Cerebellar nuclear complex (tissue), 1 donor: ENCODE measurements around the gene DTX1.

ENCODE experiments used
- DNase-seq, 2 experiments: peaks; one replicate each; lab custom pipeline; 2025; lab: John Stamatoyannopoulos, UW

The DTX1 gene

DNA sequence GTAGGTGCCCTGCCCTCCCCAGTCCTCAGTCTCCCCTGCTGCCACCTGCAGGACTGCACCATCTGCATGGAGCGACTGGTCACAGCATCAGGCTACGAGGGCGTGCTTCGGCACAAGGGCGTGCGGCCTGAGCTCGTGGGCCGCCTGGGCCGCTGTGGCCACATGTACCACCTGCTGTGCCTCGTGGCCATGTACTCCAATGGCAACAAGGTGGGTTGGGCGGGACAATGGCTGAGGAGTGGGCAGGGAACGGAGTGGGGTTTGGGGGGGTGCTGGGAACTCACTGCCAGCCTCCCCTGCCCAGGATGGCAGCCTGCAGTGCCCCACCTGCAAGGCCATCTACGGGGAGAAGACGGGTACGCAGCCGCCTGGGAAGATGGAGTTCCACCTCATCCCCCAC is 38.2 kb downstream of the DTX1 start:
- no peak for DNase-seq

DNA sequence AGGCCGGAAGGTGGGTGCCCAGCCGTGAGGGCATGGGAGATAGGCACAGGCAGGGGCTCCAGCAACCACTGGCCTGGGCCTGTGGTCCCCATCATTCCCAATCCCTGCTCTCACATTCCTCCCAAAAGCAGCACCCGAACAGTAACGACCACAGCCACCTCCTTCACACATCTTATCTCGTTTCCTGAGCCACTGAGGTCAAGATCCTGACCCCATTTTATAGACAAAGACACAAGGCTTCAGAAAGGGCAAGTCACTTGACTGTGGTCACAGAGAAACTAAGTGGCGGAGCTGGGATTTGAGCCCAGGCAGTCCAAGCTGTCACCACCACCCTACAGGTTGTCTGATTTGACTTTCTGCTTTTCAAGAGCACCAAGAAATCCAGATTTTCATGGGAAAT is 38.9 kb downstream of the DTX1 start:
- DNase-seq = no peak

DNA sequence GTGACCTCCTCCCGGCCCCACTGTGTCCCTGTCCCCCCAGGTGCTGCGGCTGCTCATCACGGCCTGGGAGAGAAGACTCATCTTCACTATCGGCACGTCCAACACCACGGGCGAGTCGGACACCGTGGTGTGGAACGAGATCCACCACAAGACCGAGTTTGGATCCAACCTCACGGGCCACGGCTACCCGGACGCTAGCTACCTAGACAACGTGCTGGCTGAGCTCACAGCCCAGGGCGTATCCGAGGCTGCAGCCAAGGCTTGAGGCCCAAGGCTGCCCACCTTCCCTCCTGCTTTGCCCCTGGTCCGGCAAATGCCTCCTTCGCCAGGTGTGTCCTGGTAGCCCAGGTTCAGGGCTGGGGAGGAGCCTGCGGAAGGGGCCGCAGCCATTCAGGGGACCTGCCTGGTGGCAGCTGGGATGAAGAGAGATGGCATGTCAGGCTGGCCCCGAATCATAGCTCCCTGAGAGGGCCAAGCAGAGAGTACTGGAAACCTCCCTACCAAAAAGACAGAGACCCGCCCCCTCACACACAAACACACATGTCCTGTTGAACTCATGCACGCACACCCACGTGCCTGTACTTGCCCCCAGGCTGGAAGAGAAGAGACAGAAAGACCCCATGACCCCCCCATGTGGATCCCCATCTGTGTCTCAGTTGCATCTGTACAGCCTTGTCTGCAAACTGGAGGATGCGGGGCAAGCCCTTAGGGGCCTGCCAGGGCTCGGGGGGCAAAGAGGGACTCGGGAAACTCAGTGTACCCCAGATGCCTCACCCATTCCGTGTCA is 40.3 kb downstream of the DTX1 start:
- DNase-seq = no peak

DNA sequence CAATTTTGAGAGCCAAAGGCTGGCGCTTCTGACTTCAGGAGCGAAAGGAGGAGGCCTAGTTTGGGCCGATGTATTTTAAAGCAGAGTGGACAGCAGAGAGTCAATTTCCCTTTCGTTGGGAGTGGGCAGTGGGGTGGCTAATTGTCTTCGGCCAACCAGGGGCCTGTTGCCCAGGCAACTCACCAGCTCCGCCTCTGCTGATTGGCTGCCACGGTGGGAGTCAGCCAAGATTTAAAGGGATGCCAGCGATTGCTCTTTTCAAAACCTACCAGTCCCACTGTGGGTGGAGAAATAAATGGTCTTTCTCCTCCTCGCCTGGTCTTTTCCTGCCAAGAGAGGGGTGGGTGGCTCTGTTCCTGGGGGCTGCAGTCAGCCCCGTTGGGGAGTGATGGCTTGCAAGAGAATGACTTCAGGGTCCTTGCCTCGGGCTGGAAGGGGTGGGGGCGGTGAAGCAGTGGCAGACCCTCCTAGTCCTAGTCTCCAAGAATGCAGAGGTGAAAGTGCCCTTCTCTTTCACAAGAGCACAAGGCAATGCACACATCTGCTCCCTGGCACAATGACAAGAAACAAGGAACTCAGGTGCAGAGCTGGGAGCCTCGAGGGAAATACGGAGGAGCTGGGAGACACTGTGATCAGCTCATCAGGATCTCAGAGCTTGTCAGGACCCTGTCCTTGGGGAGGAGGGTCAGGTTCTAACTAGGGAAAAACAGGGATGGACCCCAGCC is 41.3 kb downstream of the DTX1 start:
- DNase-seq = peak; percentile 28 to 87

DNA sequence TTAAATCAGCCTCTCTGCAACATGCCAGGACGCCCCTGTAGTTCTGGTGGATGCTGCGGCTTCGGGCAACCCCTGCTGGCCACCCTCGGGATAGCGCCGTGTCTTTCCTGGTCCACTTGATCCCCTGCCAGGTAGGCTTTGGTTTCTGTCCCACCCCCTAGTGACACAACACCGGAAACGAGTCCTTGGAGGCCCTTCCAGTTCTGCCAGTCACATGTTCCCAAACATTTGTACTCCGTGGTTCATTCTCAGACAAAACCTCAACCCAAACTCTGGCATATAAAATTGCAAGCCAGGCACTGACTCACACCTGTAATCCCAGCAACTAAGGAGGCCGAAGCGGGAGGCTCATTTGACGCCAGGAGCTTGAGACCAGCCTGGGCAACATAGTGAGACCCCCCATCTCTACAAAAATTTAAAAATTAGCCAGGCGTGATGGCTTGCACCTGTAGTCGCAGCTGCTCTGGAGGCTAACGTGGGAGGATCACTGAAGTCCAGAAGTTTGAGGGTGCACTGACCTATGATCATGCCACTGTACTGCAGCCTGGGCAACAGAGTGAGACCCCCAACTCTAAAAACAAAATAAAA is 42.0 kb downstream of the DTX1 start:
- peak; percentile 31 to 71 for DNase-seq

DNA sequence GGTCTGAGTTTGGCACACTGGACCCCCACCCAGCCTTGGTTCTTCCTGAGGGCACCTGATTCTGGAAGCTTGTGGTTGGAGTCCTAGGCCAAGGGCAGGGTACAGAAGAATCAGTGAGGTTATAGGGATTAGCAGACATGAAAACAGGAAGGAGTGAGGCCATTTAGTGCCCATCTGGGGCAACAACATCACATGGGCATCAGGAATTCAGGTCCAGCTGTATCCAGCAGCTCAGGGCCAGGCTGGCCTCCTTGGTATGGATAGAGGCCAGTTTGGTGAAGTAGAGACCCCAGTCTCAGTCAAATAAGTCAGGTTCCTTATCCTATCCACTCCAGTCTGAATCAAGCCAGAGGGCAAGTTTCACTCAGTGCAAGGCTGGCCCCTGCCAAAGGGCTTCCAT is 42.8 kb downstream of the DTX1 start:
- no peak for DNase-seq

DNA sequence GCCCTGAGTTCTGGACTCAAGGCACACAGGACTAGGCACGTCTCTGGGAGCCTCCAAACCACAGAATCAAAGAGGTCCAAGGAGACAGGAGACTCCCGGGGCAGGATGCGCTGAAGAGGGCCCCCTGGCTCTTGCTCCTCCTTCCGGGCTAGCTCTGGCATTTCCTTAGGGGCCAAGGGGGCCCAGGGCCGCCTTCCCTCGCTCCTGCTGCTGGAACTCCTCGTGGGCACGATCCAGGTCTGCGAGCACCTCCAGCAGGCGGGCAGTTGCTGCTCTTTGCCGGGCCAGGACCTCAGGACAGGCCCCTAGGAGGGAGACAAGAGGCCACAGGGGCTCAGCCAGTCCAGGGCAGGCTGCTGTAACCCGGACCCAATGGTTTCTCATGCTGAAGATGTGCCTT is 43.2 kb downstream of the DTX1 start:
- no peak for DNase-seq

DNA sequence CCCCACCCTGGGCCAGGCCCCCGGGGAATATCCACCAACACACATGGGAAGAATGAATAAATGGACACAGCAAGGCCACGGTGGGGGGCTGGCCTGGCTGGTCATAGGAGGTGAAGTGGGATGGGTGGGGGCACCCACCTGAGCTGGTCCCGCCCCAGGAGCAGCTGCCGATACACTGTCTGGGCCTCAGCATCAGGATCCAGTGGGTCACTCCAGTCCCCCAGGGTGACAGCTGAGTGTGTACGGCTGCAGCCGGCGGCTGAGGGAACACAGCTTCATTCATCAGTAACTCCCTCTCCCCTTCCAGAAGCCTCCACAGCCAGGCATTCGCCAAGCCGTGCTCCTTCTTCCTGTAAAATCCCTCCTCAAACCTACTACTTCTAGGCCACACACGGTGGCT is 45.2 kb downstream of the DTX1 start:
- DNase-seq = no peak

DNA sequence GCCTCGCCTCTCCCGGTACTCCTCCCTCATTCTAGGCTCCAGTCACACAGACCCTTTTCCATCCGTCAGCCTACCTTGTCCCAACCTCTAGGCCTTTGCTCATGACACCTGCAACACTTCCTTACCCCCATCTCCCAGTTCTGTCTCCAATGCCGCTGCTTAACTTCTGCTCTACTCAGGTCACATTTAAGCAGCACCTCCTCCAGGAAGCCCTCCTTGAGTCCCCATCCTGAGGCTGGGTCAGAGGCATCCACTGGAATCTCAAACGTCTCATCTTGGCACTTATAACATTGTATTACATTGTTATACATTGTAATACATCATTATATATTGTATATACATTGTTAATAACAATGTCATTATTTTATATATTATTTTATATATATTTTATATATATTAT is 46.3 kb downstream of the DTX1 start:
- DNase-seq = no peak

DNA sequence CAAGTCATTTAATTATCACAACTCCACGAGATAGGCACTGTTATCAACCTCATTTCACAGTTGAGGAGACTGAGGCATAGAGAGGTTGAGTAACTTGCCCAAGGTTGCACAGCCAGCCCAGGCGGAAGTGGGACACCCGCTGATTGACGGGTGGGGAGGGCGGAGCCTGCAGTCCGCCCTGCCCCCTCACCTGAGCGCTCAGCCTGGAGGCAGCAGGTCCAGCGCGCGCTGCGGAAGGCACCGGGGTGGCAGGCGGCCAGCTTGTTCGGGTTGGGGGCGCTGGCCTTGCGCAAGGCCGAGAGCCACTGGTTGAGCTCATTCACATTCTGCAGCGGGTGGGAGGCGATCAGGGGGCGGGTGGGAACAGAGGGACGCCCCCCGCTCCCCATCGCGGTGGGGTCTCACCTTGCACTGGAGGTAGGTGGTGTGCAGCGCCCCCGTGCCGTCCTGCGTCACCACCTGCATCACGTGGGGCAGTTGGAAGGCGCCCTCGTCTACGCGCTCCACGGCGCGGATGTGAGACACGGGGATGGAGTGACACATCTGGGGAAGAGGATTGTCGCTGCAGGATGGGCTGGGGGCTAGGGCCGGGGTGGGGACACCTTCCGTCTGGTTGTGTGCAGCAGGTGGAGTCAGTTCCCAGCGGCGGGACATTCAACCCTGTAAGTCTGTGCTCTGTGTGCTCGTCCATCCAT is 47.4 kb downstream of the DTX1 start:
- no peak for DNase-seq

DNA sequence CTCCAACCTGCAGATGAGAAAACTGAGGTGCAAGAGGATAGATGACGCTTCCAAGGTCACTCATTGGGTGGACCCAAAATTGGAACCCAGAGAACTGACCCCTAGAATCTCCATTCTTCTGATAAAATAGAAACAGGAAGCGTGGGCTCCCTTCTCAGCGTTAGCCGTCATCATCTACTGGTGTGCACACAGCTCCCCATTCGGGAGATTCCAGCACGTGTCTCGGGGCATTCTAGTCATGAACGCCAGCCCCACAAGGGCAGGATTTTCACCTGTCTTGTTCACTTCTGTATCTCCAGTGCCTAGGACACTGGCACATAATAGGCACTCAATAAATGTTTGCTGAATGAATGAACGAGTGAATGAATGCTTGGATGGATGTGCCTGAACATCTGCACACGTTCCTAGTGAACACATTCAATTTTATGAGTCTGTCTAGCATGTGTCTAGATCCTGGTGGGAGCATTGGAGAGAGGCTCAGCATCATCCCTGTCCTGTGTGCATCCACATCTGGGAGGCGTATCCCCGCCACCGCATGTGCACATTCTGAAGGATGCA is 48.5 kb downstream of the DTX1 start:
- no peak for DNase-seq

DNA sequence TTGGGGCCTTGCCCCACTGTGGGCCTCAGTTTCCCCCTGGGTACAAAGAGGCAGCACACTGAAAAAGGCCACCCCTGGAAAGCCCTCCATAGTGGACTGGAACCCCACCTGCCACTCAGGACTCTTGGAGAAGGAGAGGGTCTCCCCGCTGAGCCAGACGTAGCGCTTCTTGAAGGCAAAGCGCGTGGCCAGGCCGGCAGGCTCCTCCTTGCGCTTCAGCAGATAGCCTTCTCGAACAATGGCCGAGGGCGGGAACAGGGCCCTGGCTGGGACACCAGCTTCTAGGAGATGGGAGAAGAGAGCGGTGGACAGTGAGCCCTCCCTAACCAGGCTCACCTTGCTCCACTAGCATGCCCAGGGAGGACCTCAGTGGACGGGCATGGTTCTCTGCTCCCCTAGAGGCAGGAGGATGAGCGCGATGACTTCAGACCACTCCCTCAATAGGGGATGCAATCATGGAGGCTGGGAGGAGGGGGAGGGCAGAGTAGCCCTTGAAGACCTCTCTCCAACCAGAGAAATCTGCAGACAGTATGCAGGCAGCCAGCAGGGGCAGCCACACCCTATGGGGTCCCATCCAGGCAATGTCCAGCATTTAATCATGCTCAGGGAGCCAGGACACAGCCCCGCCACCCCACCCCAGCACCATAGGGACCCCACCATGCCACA is 49.2 kb downstream of the DTX1 start:
- DNase-seq = no peak

DNA sequence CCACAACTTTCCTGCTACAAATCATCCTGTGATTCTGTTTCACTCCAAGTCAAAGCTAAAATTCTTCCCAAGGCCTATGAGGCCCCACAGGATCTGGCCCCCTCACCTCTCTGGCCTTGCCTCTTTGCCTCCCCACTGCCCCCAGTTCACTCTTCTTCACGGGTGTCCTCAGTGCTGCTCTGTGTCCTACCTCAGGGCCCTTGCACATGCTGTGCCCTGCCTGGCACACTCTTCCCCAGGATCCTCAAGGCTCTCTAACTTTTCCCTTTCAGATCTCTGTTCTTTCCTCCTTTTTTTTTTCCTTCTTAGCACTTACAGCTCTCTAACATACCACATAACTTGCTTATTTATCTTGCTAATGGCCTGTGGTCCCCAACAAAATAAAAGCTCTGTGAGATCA is 49.8 kb downstream of the DTX1 start:
- no peak for DNase-seq

DNA sequence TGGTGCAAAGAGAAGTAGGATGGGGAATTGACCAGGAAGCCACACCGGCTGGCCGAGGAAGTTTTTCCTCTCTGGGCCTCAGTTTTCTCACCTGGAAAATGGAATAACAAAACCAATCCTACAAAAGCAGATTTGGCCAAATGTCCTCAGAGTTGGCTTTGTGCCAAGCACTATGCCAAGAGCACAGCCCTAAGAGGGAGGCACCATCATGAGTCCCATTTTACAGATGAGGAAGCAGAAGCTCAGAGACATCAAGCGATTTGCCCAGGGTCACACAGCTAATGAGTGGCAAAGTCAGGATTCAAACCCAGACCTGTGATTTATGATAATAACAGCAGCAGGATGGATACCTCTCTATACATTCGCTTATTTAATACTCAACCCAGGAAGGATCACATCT is 51.8 kb downstream of the DTX1 start:
- no peak for DNase-seq

DNA sequence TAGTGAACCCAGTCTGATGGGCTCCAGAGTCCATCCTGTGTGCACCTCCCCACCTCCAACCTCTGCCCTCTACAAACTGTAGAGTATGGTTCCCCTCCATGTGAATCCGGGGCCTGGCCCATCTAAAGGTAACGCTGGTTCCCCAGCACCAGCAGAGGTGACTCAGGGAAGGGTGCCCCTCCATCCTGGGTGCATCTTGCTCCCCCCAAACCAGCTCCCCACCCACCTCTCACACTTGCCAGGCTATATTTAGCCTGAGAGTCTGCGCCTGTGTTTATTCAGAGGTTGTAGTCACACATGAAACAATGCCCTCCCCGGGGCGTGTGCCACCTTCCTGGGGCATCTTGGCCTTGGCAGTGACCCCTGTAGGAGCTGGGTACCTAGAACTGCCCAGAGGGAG is 52.8 kb downstream of the DTX1 start:
- DNase-seq = no peak

DNA sequence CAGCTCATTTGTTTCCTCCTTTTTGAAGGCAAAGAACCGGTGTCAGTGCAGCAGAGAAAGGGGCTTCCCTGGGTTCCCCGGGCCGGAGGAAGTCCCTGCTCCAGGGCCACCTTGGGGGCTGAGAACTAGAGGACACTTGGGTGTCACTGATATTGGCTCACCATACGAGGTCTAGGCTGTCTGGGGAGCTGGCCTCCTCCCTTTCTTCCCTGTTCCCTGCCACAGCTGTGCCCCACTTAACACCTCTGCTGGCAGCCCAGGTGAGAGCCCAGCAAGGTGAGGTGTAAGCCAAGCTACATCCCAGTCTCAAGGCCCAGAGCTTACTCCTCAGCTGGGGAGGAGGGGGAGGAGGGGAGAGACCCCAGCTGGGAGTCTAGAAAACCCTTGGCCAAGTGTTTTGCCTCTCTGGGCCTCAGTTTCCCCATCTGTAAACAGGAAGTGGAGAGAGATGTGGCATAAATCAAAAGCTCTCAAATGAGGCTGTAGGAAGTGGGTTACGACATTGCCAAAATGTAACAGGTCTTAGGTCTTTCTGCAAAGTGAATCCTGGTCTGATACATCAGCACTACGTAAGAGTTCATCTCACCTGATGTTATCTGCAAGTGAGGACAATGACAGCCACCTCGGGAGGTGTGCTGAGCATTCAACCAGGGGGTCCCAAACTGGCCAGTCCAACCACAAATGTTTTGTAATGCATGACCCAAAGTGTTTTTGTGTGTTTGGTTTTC is 53.5 kb downstream of the DTX1 start:
- DNase-seq = no peak

DNA sequence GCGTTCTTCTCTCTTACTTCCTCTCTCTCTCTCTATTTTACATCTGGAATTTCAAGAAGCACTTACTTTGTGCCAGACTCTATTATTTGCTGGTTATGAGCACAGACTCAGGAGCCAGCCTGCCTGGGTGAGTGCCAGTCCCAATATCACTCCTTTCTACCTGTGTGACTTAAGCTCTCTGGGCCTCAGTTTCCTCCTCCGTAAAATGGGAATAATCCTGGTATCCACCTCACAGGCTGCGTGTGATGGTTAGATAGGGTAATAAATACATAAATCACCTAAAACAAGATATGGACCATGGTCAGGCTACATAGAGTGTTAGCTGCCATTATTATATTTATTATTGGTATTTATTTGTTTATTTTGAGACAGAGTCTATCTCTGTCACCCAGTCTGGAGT is 54.7 kb downstream of the DTX1 start:
- no peak for DNase-seq

DNA sequence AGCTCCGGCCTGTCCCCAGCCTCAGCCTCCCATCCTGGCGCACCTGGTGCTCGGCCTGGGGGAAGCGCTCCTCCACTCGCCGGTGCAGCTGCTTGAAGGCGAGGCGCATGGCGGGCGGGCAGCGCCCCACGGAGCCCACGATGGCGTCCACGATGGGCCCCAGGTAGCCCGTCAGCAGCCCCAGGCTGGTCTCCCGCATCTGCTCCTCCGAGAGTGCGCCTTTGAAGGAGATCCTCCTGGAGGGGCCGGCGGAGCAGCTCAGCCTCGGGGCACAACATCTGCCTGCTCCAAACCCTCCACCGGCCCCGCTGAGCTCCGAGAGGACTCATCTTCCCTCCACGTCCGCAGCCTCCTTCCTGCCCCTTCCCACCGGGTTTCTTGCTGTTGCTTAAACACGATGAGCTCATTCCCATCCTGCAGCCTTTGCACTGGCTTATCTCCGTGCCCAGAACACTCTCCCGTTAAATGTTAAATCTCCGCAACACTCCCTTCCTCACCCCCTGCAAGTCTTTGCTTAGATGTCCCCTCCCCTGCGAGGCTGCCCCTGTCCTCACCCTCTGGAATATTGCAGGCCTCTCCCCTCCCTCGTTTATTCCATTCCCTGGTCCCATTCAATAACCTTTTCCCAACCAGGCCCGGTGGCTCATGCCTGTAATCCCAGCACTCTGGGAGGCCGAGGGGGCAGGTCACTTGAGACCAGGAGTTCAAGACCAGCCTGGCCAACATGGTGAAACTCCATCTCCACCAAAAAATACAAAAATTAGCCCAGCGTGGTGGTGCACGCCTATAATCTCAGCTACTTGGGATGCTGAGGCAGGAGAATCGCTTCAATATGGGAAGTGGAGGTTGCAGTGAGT is 55.7 kb downstream of the DTX1 start:
- no peak for DNase-seq

DNA sequence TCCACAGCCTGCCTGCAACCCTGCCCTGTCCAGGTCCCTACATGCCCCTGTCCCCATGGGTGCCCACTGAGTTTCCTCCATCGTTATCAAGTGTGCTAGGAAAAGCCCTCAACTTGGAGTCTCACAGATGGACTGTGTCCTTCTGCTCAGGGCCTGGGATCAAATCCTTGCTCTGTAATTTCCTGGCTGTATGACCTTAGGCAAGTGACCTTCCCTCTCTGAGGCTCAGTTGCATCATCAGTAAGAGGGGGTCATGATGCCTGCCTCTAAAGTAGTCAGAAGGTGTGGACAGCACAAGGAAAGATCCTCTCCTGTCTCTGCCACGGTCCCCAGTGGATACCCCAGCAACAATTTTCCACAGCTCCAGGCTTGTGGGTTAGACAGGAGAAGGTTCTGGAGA is 56.9 kb downstream of the DTX1 start:
- DNase-seq = no peak
